HG03378 (cell line): ENCODE data around the gene DGKQ.

Experiments used
- ATAC-seq: cut with Tn5 transposase; IDR thresholded peaks from one replicate; pipeline ENCODE4 v1.9.1; 2021; ENCODE audit warnings: mild to moderate bottlenecking, moderate library complexity; ENCODE audit not compliant: unreplicated experiment

Gene DGKQ

GRCh38 chr4:996030-996996, 22.9 kb upstream of the DGKQ start:
- no peak for ATAC-seq

- ATAC-seq, result no peak
Measured at GRCh38 chr4:995311-996026, 22.1 kb upstream of the DGKQ start.

- ATAC-seq, result no peak
Measured at GRCh38 chr4:993111-994029, 20.0 kb upstream of the DGKQ start, which contains the start of gene SLC26A1. Gene SLC26A1 (minus strand): TSS chr4:993404. CDS start chr4:991703, 1,701 bp downstream.

- no peak for ATAC-seq
Measured at GRCh38 chr4:992297-993110, 19.1 kb upstream of the DGKQ start.

GRCh38 chr4:991451-992296, 18.3 kb upstream of the DGKQ start:
- no peak for ATAC-seq

- ATAC-seq, result no peak
Measured at GRCh38 chr4:990746-991367, 17.5 kb upstream of the DGKQ start.

GRCh38 chr4:989722-990471, 16.5 kb upstream of the DGKQ start:
- no peak for ATAC-seq

GRCh38 chr4:988726-989721, 15.7 kb upstream of the DGKQ start:
- ATAC-seq, result no peak

- ATAC-seq, result no peak
Measured at GRCh38 chr4:987624-988513, 14.5 kb upstream of the DGKQ start.

GRCh38 chr4:986879-987623, 13.7 kb upstream of the DGKQ start, which contains the start of gene IDUA:
Gene IDUA (plus strand): TSS chr4:987044. CDS start chr4:987085, 41 bp downstream.
- no peak for ATAC-seq

- no peak for ATAC-seq
Measured at GRCh38 chr4:986428-986878, 13.1 kb upstream of the DGKQ start.

- no peak for ATAC-seq
Measured at GRCh38 chr4:985123-985830, 11.9 kb upstream of the DGKQ start.

GRCh38 chr4:984336-985054, 11.1 kb upstream of the DGKQ start:
- ATAC-seq, result no peak

- no peak for ATAC-seq
Measured at GRCh38 chr4:982814-983213, 9.4 kb upstream of the DGKQ start.
